Spleen (tissue), 11 donors: ENCODE measurements around the gene RAB11FIP4. TPM values are rescaled to one million over a fixed set of nuclear protein-coding genes. Genes with fewer than 3 reads are reported as not detected.
A peak's percentile ranks its signal among the peaks of the same experiment; 100 is the strongest.

Source experiments
- DNase-seq: peaks from one replicate; pipeline ENCODE4 v3.0.0-alpha.2; 2020
- H3K27ac ChIP-seq, 8 donors: fragments of 200-600 bp; sonication (generic) in 7 of 8; 1 replicate in 4 of 8; 2 replicates in 4 of 8; pipeline versions ENCODE4 v1.5.0 to v1.8.0; 2016 to 2021; ENCODE audit warnings: inconsistent platforms in 4 of 8, mild to moderate bottlenecking in 4 of 8, moderate library complexity in 1 of 8
- H3K27me3 ChIP-seq, 7 donors: fragments of 200-600 bp; sonication (generic) in 6 of 7; replicated peaks in 1 of 7; 1 replicate in 4 of 7; 2 replicates in 3 of 7; pipeline versions ENCODE4 v1.5.0 to v1.8.0; 2016 to 2021; ENCODE audit warnings: inconsistent platforms in 3 of 7, mild to moderate bottlenecking in 1 of 7
- H3K36me3 ChIP-seq, 6 donors: fragments of 200-600 bp; sonication (generic) in 5 of 6; 1 replicate in 4 of 6; 2 replicates in 2 of 6; pipeline versions ENCODE4 v1.5.0 to v1.8.0; 2016 to 2021; ENCODE audit warnings: inconsistent platforms in 2 of 6
- H3K4me1 ChIP-seq, 6 donors: fragments of 200-600 bp; sonication (generic) in 5 of 6; 1 replicate in 3 of 6; 2 replicates in 3 of 6; pipeline versions ENCODE4 v1.5.0 to v1.8.0; 2016 to 2021; ENCODE audit warnings: inconsistent platforms in 3 of 6
- H3K4me3 ChIP-seq, 8 donors: fragments of 200-600 bp; sonication (generic) in 7 of 8; 1 replicate in 4 of 8; 2 replicates in 4 of 8; pipeline versions ENCODE4 v1.5.0 to v1.8.0; 2016 to 2021; ENCODE audit warnings: inconsistent platforms in 4 of 8, mild to moderate bottlenecking in 4 of 8, moderate library complexity in 2 of 8
- H3K9me3 ChIP-seq, 8 donors: fragments of 200-600 bp; sonication (generic) in 7 of 8; 1 replicate in 4 of 8; 2 replicates in 4 of 8; pipeline versions ENCODE4 v1.5.0 to v1.8.0; 2016 to 2021; ENCODE audit warnings: inconsistent platforms in 4 of 8
- POLR2A ChIP-seq, 3 donors: fragments of 450-650 bp; IDR thresholded peaks; one replicate each; pipeline ENCODE4 v1.5.1; 2017; ENCODE audit warnings: antibody characterized with exemption in 3 of 3, mild to moderate bottlenecking in 1 of 3
- POLR2AphosphoS5 ChIP-seq, 3 donors: sonication (generic); formaldehyde crosslinking; IDR thresholded peaks; one replicate each; pipeline ENCODE4 v1.5.1; 2017; ENCODE audit warnings: antibody characterized with exemption in 3 of 3
- WGBS, 5 donors: extraction: QIAGEN DNeasy Blood & Tissue Kit in 3 of 5; methylation state at CpG; one replicate each; pipeline versions ENCODE4 v1.1.5 to v1.1.7; 2013 to 2018; 5-methylcytosine and 5-hydroxymethylcytosine counted together
- intact Hi-C: fragments of 100-400 bp; cut with DNase I; formaldehyde crosslinking; loops from one replicate; pipeline ENCODE4 v1.15.0; 2023; ENCODE audit warnings: low total_unique reads
- polyA plus RNA-seq, 3 donors: library from polyadenylated mRNA; stranded (reverse); fragments of 200-250 nt; gene quantifications; one replicate each; pipeline ENCODE4 v1.2.1, GENCODE V29; 2013
- total RNA-seq, 7 donors: library from RNA; depleted of rRNA in 3 of 7; stranded (reverse); fragments of >200 nt in 3 of 7; fragmentation: NEBNext Ultra II Directional in 4 of 7; extraction: Animal tissue kit (Norgen Biotek cat#: 25700) in 4 of 7; gene quantifications; one replicate each; pipeline versions ENCODE4 v1.1.0 to v1.2.1, GENCODE V29; 2016 to 2021
- TF ChIP-seq, protein P1 (sequence below), 11 experiments: fragments of 200-600 bp in 7 of 11; fragments of 450-650 bp in 4 of 11; sonication (generic) in 4 of 11; IDR thresholded peaks in 8 of 11; conservative IDR thresholded peaks in 3 of 11; 1 replicate in 7 of 11; 2 replicates in 4 of 11; pipeline versions ENCODE4 v1.4.0 to v1.8.0; 2016 to 2021; ENCODE audit warnings: antibody characterized with exemption in 11 of 11, inconsistent platforms in 4 of 11, mild to moderate bottlenecking in 1 of 11
- donor health status: healthy with polysubstance abuse.
- donor health status: DM: no; HTN: no; CAD: no; lungs with moderate emphysema.
- donor health status: DM: no; HTN: no; CAD: no.
- donor health status: Bipolar disorder and iron deficiency.
- donor health status: healthy.
- donor health status: DM: no; HTN: no; CAD: no.
- donor health status: DM: yes; HTN: yes; CAD: no.

RAB11FIP4 gene
- total and polyA plus RNA-seq, 10 donors: 5.5 to 25.2 (median 20.9) TPM

DNA sequence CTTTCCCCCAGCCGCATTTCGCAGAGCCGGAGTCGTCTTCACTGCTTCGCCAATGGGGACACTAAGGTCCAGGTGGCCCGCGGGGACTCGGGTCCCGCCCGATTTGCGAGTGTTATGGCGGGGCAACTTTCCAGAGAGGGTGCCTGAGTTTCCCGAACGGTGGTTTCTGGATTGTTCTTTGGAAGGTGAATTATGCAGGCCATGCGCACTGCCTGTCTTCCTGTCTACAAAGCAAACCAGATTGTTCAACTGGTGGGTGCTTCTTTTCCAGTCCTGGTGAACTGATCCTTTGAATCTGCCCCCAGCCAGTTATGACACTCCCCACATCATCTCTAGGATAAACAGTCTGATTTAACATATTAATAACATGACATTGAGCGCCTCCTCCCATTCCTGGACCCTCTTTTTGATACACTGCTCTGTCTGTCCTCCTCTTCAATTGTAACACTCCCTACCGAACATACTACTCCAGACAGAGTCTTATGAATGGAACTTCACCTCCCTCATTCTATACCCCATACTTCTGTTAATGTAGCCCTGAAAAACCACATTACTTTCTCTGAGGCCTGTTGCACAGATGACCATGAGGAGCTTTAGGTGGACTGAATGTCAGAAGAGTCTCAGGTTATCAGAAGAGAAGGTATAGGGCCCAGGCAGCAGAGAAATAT, 159.0 kb downstream of the RAB11FIP4 start:
- Histone ChIP-seq H3K27ac (peak overlapping the region; percentile 86 to 97 (median 92)), H3K9me3 (no peaks in the 10 kb centered on the region), H3K4me1 (peaks cover 0 to 33% (median 21%) of the 10 kb centered on the region in 6 donors), H3K27me3 (no peaks in the 10 kb centered on the region), H3K36me3 (no peaks in the 10 kb centered on the region), H3K4me3 (peak overlapping the region; percentile 63 to 92 (median 84))
- 15 to 34% (median 18%) methylated on average over 8 to 17 of the region's 17 CpGs for WGBS, 5 donors
- TF ChIP-seq POLR2A (IDR thresholded peaks at IDR 0.05) (no peak), POLR2AphosphoS5 (IDR thresholded peaks at IDR 0.05) (no peak)
- TF ChIP-seq, protein P1, sequence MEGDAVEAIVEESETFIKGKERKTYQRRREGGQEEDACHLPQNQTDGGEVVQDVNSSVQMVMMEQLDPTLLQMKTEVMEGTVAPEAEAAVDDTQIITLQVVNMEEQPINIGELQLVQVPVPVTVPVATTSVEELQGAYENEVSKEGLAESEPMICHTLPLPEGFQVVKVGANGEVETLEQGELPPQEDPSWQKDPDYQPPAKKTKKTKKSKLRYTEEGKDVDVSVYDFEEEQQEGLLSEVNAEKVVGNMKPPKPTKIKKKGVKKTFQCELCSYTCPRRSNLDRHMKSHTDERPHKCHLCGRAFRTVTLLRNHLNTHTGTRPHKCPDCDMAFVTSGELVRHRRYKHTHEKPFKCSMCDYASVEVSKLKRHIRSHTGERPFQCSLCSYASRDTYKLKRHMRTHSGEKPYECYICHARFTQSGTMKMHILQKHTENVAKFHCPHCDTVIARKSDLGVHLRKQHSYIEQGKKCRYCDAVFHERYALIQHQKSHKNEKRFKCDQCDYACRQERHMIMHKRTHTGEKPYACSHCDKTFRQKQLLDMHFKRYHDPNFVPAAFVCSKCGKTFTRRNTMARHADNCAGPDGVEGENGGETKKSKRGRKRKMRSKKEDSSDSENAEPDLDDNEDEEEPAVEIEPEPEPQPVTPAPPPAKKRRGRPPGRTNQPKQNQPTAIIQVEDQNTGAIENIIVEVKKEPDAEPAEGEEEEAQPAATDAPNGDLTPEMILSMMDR (IDR thresholded peaks at IDR 0.05 in 8 of 11, conservative IDR thresholded peaks at IDR 0.05 in 3 of 11): no peak
- intact Hi-C loops: loop anchor here (10.0 kb wide), 1 partner anchor 294 kb away; no protein-coding TSS in a partner anchor
- no peak for DNase-seq

DNA sequence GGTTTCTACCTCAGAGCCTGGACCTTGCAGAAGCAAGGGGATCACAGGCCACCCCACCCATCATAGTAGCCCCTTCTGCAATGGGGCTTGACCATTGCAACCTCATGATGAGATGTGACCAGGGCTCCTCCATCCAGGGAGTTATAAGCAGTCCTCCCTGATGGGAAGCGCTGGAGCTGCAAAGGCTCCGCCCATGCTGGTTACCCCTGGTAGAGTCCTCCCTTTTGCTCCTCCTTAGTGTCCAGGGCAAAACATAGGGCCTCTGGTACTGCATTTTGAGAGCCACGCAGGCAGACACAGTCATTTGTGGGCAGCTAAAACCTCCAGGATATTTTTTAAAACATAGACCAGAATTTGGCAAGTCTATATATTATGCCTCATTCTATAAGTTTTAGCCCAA, 161.1 kb downstream of the RAB11FIP4 start:
- intact Hi-C loops: loop anchor here (10.0 kb wide), 1 partner anchor 292 kb away; no protein-coding TSS in a partner anchor
- H3K4me1 ChIP-seq: peaks cover 0 to 31% (median 21%) of the 10 kb centered on the region in 6 donors
- H3K9me3 ChIP-seq: no peaks in the 10 kb centered on the region
- no peaks in the 10 kb centered on the region for H3K36me3 ChIP-seq
- no peak overlapping the region for H3K27ac ChIP-seq
- TF ChIP-seq, protein P1 (IDR thresholded peaks at IDR 0.05 in 8 of 11, conservative IDR thresholded peaks at IDR 0.05 in 3 of 11): no peak
- no peak for TF ChIP-seq POLR2AphosphoS5 (IDR thresholded peaks at IDR 0.05)
- no peak for TF ChIP-seq POLR2A (IDR thresholded peaks at IDR 0.05)
- H3K27me3 ChIP-seq: no peaks in the 10 kb centered on the region
- no peak for DNase-seq
- WGBS, 5 donors: 92 to 99% (median 95%) methylated on average over 3 of the region's 3 CpGs
- no peak overlapping the region for H3K4me3 ChIP-seq

DNA sequence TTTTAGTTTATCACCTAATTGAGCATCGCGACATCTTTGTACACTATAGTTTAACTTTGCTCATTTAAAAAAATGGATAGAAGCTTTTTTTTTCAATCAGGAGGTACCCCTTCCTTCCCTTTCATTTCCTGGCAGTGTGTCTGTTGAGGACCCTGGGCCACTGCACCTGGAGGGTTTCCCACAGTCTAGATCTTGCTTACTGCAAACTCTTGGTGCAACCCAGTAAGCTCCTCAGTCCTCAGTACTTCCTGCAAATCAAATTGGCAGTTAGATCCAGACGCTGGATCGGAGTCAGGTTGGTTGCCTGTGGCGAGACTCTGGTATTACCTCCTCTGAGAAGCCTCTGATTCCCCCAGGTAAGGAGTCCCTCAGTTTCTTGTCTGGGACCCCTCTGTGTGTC, 162.0 kb downstream of the RAB11FIP4 start:
- H3K27me3 ChIP-seq: no peaks in the 10 kb centered on the region
- TF ChIP-seq, protein P1 (IDR thresholded peaks at IDR 0.05 in 8 of 11, conservative IDR thresholded peaks at IDR 0.05 in 3 of 11): no peak
- TF ChIP-seq POLR2AphosphoS5 (IDR thresholded peaks at IDR 0.05) (no peak), POLR2A (IDR thresholded peaks at IDR 0.05) (no peak)
- intact Hi-C loops: loop anchor here (10.0 kb wide), 1 partner anchor 291 kb away; no protein-coding TSS in a partner anchor
- WGBS, 5 donors: 64 to 77% (median 68%) methylated on average over 5 of the region's 5 CpGs
- H3K27ac ChIP-seq: no peak overlapping the region
- no peaks in the 10 kb centered on the region for H3K9me3 ChIP-seq
- no peak overlapping the region for H3K4me3 ChIP-seq
- DNase-seq: no peak
- H3K36me3 ChIP-seq: no peaks in the 10 kb centered on the region
- H3K4me1 ChIP-seq: peaks cover 4 to 31% (median 22%) of the 10 kb centered on the region in 6 donors

DNA sequence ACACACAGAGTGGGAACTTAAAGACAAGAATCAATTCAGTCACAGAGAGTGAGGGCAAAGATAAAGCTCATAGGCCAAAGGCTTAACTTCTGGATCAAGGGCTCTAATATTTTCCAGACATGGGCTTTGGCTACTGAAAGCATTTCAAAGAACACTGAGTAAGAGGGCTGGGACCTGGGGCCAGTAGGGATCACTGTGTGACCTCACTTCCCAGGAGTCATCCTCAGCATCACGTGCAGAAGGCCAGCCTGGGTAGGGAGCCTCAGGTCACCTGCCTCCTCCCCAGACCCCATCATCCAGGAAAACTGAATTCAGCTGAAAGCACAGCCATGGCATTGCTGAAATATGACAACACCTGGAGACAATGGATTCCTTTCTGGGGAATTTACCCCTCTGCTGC, 163.5 kb downstream of the RAB11FIP4 start:
- no peak for DNase-seq
- intact Hi-C loops: loop anchor here (10.0 kb wide), 1 partner anchor 290 kb away; no protein-coding TSS in a partner anchor
- 77 to 91% (median 79%) methylated on average over 1 of the region's 1 CpG for WGBS, 5 donors
- TF ChIP-seq, protein P1 (IDR thresholded peaks at IDR 0.05 in 8 of 11, conservative IDR thresholded peaks at IDR 0.05 in 3 of 11): no peak
- TF ChIP-seq POLR2A (IDR thresholded peaks at IDR 0.05) (no peak), POLR2AphosphoS5 (IDR thresholded peaks at IDR 0.05) (no peak)
- H3K36me3 ChIP-seq: no peaks in the 10 kb centered on the region
- no peaks in the 10 kb centered on the region for H3K9me3 ChIP-seq
- no peak overlapping the region for H3K27ac ChIP-seq
- H3K4me3 ChIP-seq: no peak overlapping the region
- peaks cover 0 to 8% (median 0%) of the 10 kb centered on the region in 7 donors for H3K27me3 ChIP-seq
- peaks cover 2 to 32% (median 23%) of the 10 kb centered on the region in 6 donors for H3K4me1 ChIP-seq
